ENCODE measurements around the gene NWD2. TPM values are rescaled to one million over a fixed set of nuclear protein-coding genes. Genes with fewer than 3 reads are reported as not detected.
A peak's percentile ranks its signal among the peaks of the same experiment; 100 is the strongest.

Gene NWD2
- total and polyA plus RNA-seq, 2 experiments from 2014 or later: 0.33 TPM; not detected in 1

DNA sequence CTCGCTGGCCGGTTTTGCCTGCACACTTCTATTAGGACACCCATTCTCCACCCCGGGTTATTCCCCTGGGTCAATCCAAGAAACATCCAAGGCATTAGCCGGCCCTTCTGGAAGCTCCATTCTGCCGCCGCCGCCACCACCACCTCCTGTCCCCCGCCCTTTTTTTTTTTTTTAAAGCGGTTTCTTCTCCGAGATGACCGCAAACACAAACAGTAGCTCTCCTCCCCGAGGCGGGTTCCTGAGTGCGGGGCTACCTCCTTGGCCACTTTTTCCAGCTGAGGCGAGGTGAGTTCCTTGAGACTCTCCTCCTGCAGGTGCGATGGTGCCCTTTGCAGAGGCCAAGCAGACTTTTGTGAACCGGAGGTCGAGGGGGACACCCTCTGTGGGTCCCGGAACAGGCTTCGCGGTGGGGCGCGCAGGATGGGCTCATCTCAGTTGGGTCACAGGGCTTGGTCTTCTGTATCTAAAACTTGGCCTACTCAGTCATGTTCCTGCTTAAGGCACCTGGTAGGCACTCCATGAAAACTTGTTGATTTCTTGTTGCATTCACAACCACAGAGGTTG, 930 bp downstream of the NWD2 start:
- no peak for DNase-seq (ENCODE audit: low spot score)
- Histone ChIP-seq H3K27ac (no peak overlapping the region), H3K4me1 (ENCODE audit: insufficient read depth) (peaks cover 5% of the 10 kb centered on the region), H3K4me3 (no peak overlapping the region), H3K4me2 (peak overlapping the region; percentile 91), H2AFZ (no peak overlapping the region), H3K79me2 (no peaks in the 10 kb centered on the region), H3K27me3 (peaks cover 99% of the 10 kb centered on the region), H4K20me1 (ENCODE audit: insufficient read depth, poor library complexity, severe bottlenecking) (no peaks in the 10 kb centered on the region), H3K9me3 (ENCODE audit: low read depth) (no peaks in the 10 kb centered on the region), H3K36me3 (replicated peaks; ENCODE audit: insufficient read depth, low read depth) (no peaks in the 10 kb centered on the region), H3K9me2 (replicated peaks; ENCODE audit: insufficient read depth) (no peaks in the 10 kb centered on the region)
- 10% methylated on average over 22 of the region's 23 CpGs for WGBS (ENCODE audit: low lambda C conversion rate, missing lambda C conversion rate)
- TF ChIP-seq CTCF (IDR thresholded peaks at IDR 0.05; ENCODE audit: poor library complexity) (no peak), EZH2 (IDR thresholded peaks at IDR 0.05; ENCODE audit: borderline replicate concordance) (no peak), EZH2phosphoT487 (IDR thresholded peaks at IDR 0.05; ENCODE audit: low read depth, severe bottlenecking, unreplicated experiment) (peak; percentile 28)

DNA sequence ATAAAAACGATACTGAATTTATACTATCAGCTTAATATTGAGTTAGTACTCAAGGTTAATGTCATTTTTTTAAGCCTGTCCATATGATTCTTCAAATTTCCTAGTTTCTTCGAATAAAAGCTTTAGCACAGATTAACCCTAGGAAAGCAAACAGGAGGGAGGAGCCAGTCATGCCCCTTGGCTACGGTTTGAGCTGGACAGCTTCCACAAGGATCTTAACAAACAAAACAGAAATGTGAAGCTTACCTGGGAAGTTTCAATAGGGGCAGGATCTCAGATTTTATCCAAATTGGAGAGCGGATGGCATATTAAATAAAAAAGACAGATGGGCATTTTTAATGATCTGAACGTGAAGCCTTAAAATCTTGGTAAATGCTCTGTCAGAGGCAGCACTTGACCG, 2.3 kb downstream of the NWD2 start:
- no peaks in the 10 kb centered on the region for H3K9me3 ChIP-seq (ENCODE audit: low read depth)
- 32% methylated on average over 6 of the region's 6 CpGs for WGBS (ENCODE audit: low lambda C conversion rate, missing lambda C conversion rate)
- TF ChIP-seq CTCF (IDR thresholded peaks at IDR 0.05; ENCODE audit: poor library complexity) (no peak), EZH2phosphoT487 (IDR thresholded peaks at IDR 0.05; ENCODE audit: low read depth, severe bottlenecking, unreplicated experiment) (no peak), EZH2 (IDR thresholded peaks at IDR 0.05; ENCODE audit: borderline replicate concordance) (no peak)
- no peaks in the 10 kb centered on the region for H3K9me2 ChIP-seq (replicated peaks; ENCODE audit: insufficient read depth)
- H3K36me3 ChIP-seq (replicated peaks; ENCODE audit: insufficient read depth, low read depth): no peaks in the 10 kb centered on the region
- H3K4me1 ChIP-seq (ENCODE audit: insufficient read depth): peaks cover 5% of the 10 kb centered on the region
- H3K79me2 ChIP-seq: no peaks in the 10 kb centered on the region
- no peak overlapping the region for H3K4me2 ChIP-seq
- H3K27ac ChIP-seq: no peak overlapping the region
- DNase-seq (ENCODE audit: low spot score): no peak
- no peaks in the 10 kb centered on the region for H4K20me1 ChIP-seq (ENCODE audit: insufficient read depth, poor library complexity, severe bottlenecking)
- no peak overlapping the region for H2AFZ ChIP-seq
- peaks cover 90% of the 10 kb centered on the region for H3K27me3 ChIP-seq
- H3K4me3 ChIP-seq: no peak overlapping the region

- Histone ChIP-seq H4K20me1 (ENCODE audit: insufficient read depth, poor library complexity, severe bottlenecking) (no peaks in the 10 kb centered on the region), H2AFZ (no peak overlapping the region), H3K27me3 (peaks cover 8% of the 10 kb centered on the region), H3K27ac (no peak overlapping the region), H3K9me2 (replicated peaks; ENCODE audit: insufficient read depth) (no peaks in the 10 kb centered on the region), H3K4me3 (no peak overlapping the region), H3K4me2 (no peak overlapping the region), H3K4me1 (ENCODE audit: insufficient read depth) (no peaks in the 10 kb centered on the region), H3K36me3 (replicated peaks; ENCODE audit: insufficient read depth, low read depth) (no peaks in the 10 kb centered on the region), H3K9me3 (ENCODE audit: low read depth) (no peaks in the 10 kb centered on the region), H3K79me2 (no peaks in the 10 kb centered on the region)
- TF ChIP-seq EZH2 (IDR thresholded peaks at IDR 0.05; ENCODE audit: borderline replicate concordance) (no peak), CTCF (IDR thresholded peaks at IDR 0.05; ENCODE audit: poor library complexity) (no peak), EZH2phosphoT487 (IDR thresholded peaks at IDR 0.05; ENCODE audit: low read depth, severe bottlenecking, unreplicated experiment) (no peak)
- 67% methylated on average over 1 of the region's 1 CpG for WGBS (ENCODE audit: low lambda C conversion rate, missing lambda C conversion rate)
- DNase-seq (ENCODE audit: low spot score): no peak
These were observed 13.7 kb downstream of the NWD2 start for GRCh38 chr4:37258221-37258620.
